GM19240 (cell line): ENCODE measurements around the gene HABP4.
A peak's percentile ranks its signal among the peaks of the same experiment; 100 is the strongest.

Source experiments
- DNase-seq: peaks from one replicate; pipeline ENCODE4 v3.0.0; 2011; ENCODE audit warnings: low spot score; ENCODE audit not compliant: insufficient read length

HABP4 gene, protein sequence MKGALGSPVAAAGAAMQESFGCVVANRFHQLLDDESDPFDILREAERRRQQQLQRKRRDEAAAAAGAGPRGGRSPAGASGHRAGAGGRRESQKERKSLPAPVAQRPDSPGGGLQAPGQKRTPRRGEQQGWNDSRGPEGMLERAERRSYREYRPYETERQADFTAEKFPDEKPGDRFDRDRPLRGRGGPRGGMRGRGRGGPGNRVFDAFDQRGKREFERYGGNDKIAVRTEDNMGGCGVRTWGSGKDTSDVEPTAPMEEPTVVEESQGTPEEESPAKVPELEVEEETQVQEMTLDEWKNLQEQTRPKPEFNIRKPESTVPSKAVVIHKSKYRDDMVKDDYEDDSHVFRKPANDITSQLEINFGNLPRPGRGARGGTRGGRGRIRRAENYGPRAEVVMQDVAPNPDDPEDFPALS

DNA sequence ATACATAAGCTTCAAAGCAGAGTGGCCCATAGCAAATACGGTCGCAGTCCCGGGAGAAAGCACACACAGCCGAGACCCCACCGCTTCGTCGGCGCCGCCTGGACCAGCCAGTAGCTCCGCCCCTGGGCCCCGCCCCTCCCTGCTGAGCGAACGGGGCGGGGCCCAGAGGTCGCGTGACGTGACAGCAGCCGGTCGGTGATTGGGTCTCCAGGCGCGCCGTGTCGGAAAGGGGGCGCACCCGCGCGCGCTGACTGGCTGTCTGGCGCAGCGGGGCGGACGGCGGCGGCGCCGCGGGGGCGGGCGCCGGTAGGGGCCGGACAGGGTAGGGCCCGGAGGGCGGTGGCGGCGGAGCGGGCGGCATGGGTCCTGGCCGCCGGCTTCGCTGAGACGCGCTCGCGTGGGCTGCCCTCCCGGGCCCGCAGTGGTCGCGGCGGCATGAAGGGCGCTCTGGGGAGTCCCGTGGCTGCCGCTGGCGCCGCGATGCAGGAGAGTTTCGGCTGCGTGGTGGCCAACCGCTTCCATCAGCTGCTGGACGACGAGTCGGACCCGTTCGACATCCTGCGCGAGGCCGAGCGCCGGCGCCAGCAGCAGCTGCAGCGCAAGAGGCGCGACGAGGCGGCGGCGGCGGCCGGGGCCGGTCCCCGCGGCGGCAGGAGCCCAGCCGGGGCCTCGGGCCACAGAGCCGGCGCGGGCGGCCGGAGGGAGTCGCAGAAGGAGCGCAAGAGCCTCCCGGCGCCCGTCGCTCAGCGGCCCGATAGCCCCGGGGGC lies at the start of gene HABP4:
HABP4 (plus strand) TSS at position 325 of the 768 bp plus-strand sequence; CDS start at position 436, 111 bp downstream.
- peak; percentile 92 for DNase-seq

DNA sequence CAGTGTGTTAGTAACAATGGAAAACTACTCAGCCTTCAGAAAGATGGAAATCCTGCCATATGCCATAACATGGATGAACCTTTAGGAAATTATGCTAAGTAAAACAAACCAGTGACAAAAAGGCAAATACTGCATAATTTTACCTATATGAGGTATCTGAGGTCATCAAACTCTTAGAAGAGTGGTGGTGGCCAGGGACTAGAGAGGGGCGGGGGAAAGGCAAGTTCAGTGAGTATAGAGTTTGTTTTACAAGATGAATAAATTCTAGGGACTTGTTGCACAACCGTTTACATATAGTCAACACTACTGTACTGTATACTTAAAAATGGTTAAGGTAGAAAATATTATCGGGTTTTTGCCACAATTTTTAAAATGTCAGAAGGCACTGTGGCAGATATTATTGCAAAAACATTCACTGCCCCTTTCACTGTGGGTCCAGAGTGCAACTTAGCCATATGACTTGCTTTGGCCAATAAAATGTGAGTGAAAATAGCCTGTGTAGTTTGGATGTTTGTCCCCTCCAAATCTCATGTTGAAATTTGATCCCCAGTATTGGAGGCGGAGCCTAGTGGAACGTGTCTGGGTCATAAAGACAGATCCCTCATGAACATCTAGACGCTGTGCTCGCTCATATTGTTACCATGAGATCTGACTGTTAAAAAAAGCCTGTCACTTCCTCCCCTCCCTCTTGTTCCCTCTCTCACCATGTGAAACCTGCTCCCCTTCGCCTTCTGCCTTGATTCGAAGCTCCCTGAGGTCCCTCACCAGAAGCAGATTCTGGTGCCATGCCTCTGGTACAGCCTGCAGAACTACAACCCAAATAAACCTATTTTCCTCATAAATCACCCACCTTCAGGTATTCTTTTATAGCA lies 41.3 kb upstream of the HABP4 start:
- DNase-seq: no peak

- no peak for DNase-seq
These were observed 38.7 kb upstream of the HABP4 start for GRCh38 chr9:96411129-96411838.

DNA sequence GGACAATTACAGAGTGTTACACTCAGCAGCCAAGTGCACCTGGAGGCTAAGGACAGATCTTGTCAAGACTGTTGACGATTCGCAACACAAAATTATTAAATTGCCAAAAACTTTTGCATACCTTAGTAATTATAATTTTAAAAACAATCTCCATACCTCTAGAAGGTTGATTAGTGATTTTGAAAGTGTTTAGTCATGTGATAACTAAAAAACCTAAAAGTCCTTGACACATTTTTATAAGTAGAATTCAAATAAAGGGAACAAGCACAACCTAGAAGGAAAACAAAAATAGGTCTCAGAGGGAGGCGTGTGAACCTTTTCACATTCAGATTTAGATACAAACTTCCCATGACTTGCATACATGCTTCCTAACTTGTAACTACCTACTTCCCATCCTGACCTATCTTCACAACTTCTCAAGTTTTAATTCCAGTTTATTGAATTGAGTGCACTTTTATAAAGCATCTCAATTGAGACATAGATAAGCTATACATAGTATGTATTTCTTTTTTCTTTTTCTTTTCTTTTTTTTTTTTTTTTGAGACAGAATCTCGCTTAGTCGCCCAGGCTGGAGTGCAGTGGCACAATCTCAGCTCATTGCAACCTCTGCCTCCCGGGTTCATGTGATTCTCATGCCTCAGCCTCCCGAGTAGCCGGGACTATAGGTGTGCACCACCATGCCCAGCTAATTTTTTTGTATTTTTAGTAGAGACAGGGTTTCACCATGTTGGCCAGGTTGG lies 37.6 kb upstream of the HABP4 start:
- DNase-seq: no peak

- no peak for DNase-seq
These were observed 36.4 kb upstream of the HABP4 start for GRCh38 chr9:96413302-96414221.

DNA sequence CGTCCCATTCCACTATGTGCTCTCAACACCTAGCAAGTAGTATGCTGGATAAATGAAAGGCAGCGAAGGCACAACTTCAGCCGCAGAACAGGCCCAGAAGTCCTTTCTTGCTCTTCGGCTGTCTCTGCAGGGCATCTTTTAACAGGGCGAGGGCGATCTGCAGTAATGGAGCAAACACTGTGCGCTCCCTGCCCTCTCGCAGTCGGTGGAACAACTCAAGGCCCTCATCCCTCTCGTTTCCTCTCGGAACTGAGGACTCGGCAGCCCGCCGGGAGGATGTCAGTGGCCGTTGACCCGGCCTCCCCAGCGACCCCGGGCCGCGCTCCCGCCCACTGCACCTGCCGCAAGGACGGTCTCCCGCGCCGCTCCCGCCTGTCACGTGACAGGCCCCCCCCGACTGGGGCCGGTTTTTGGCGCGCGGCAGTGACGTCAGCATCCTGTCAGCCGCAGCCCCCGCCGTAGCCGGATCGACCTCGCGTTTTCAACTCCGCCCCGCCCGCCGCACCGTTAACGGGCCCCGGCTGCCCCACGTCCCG lies 32.9 kb upstream of the HABP4 start:
- DNase-seq: peak; percentile 63

GRCh38 chr9:96417661-96418082 lies 32.3 kb upstream of the HABP4 start:
- no peak for DNase-seq

GRCh38 chr9:96418083-96418919 lies 31.7 kb upstream of the HABP4 start, which contains the start of gene ZNF367:
ZNF367 (minus strand) TSS chr9:96418370; CDS start chr9:96418032, 338 bp downstream.
- peak; percentile 80 for DNase-seq

DNA sequence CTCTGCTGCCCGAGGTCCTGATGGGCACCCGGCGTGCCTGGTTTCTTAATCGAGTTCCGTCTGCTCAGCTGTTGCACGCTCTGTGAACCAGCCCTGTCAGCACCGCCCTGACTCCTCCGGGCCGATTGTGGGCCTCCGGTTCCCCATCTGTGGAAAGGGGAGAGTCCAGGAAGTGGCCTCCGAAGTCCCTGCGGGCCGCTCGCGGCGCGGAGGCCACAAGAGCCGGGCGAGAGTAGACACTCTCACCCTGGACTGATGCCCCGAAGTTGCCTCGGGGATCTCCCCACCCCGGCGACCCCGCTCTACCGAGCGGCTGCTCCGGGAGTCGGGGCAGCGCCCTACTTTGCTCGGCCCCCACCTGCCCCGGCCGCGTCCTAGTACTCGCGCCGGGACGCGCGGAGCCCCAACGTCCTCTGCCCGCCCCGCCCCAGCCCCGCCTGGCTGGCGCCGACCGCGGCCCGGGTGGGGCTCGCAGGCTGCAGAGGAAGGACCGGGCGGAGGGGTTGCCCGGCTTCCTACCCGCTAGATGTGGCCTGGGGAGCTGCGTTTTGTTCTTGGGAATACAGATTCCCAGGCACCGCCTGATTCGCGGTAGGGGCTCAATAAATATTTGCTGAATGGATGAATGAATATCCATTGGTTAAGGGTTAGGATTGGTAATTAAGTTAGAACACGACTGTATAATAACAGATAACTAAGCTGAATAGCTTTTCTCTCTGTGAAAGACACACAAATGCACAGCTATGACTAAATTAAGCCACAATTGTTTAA lies 30.9 kb upstream of the HABP4 start:
- peak; percentile 24 for DNase-seq

DNA sequence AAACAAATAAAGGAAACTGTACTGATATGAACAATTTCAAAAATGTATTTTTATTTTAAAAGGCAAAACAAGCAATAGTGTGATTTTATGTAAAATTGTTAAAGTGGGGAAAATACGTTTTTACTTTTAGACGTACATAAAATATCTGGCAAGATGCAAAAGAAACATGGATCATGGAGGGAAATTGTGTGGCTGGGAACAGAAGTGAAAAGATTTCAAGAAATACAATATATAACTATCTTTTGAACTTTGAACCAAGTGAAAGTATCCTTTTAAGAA lies 30.3 kb upstream of the HABP4 start:
- no peak for DNase-seq

- DNase-seq: no peak
These were observed 29.3 kb upstream of the HABP4 start for GRCh38 chr9:96420468-96421219.

- no peak for DNase-seq
These were observed 26.5 kb upstream of the HABP4 start for GRCh38 chr9:96423322-96423984.

DNA sequence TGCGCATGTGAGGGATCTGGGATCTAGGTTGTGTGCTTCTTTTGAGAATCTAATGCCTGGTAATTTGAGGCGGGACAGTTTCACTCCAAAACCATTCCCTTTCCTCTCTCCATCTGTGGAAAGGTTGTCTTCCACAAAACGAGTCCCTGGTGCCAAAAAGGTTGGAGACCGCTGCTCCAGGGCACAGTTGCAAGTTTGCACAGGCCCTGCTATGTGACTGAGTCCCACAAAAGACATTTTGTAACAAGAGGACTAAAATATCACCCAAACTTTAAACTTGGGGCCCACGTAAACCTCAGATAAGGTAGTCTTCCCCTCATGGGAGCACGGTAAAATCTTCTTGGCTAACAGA lies 26.0 kb upstream of the HABP4 start:
- DNase-seq: no peak

GRCh38 chr9:96425500-96426169 lies 24.3 kb upstream of the HABP4 start:
- no peak for DNase-seq

- DNase-seq: no peak
These were observed 20.2 kb upstream of the HABP4 start for GRCh38 chr9:96429732-96430131.

GRCh38 chr9:96430377-96430776 lies 19.6 kb upstream of the HABP4 start:
- no peak for DNase-seq
